Fibroblast of lung (primary cell): ENCODE results near the gene CFAP299. TPM values are rescaled to one million over a fixed set of nuclear protein-coding genes. Genes with fewer than 3 reads are reported as not detected.

ENCODE experiments used
- DNase-seq, 2 donors: peaks; one replicate each; pipeline versions ENCODE4 v3.0.0 to v3.0.0-alpha.2; 2010; ENCODE audit warnings: low read depth in 2 of 2
- H2AFZ ChIP-seq: 2 replicates; pipeline ENCODE4 v1.5.1; 2012; ENCODE audit warnings: low read length, control low read depth, inconsistent platforms
- H3K27ac ChIP-seq: 2 replicates; pipeline ENCODE4 v1.5.1; 2011; ENCODE audit warnings: low read length, control low read depth; ENCODE audit not compliant: insufficient read depth
- H3K27me3 ChIP-seq: 2 replicates; pipeline ENCODE4 v1.5.1; 2011; ENCODE audit warnings: mild to moderate bottlenecking, low read length; ENCODE audit not compliant: control insufficient read depth, insufficient read depth
- H3K36me3 ChIP-seq: 2 replicates; pipeline ENCODE4 v1.5.1; 2011; ENCODE audit warnings: low read length; ENCODE audit not compliant: control insufficient read depth, insufficient read depth
- H3K4me1 ChIP-seq: 2 replicates; pipeline ENCODE4 v1.5.1; 2011; ENCODE audit warnings: low read length; ENCODE audit not compliant: control insufficient read depth, insufficient read depth; ENCODE audit errors: extremely low read depth
- H3K4me2 ChIP-seq: 2 replicates; pipeline ENCODE4 v1.5.1; 2011; ENCODE audit warnings: low read length, control low read depth; ENCODE audit not compliant: insufficient read depth; ENCODE audit errors: extremely low read depth
- H3K4me3 ChIP-seq, 4 experiments: fragments of 200-600 bp in 1 of 4; sonication (generic) in 1 of 4; replicated peaks in 1 of 4; 2 replicates each; pipeline ENCODE4 v1.5.1; 2011 to 2016; ENCODE audit warnings: low read length in 4 of 4, low read depth in 3 of 4, mild to moderate bottlenecking in 3 of 4, control low read depth in 2 of 4, inconsistent platforms in 1 of 4, mixed read lengths in 1 of 4; ENCODE audit not compliant: insufficient read depth in 1 of 4; ENCODE audit errors: control extremely low read depth in 1 of 4
- H3K79me2 ChIP-seq: 2 replicates; pipeline ENCODE4 v1.5.1; 2012; ENCODE audit warnings: mild to moderate bottlenecking, low read length, inconsistent platforms; ENCODE audit not compliant: control insufficient read depth, insufficient read depth
- H3K9ac ChIP-seq: 2 replicates; pipeline ENCODE4 v1.5.1; 2011; ENCODE audit warnings: mild to moderate bottlenecking, low read length, control low read depth; ENCODE audit not compliant: insufficient read depth
- H3K9me3 ChIP-seq: 2 replicates; pipeline ENCODE4 v1.5.1; 2012; ENCODE audit warnings: low read depth, low read length; ENCODE audit not compliant: control insufficient read depth, insufficient read depth
- H4K20me1 ChIP-seq: 2 replicates; pipeline ENCODE4 v1.5.1; 2011; ENCODE audit warnings: low read length; ENCODE audit not compliant: control insufficient read depth, insufficient read depth; ENCODE audit errors: extremely low read depth
- CTCF ChIP-seq, 2 donors: IDR thresholded peaks in 1 of 2; conservative IDR thresholded peaks in 1 of 2; 1 replicate in 1 of 2; 2 replicates in 1 of 2; pipeline ENCODE4 v1.5.1; 2011 to 2012; ENCODE audit warnings: low read length in 2 of 2, control low read depth in 1 of 2, inconsistent platforms in 1 of 2, low read depth in 1 of 2, mild to moderate bottlenecking in 1 of 2
- EZH2 ChIP-seq: IDR thresholded peaks from 2 replicates; pipeline ENCODE4 v1.5.1; 2012; ENCODE audit warnings: low read length, control low read depth, mild to moderate bottlenecking; ENCODE audit errors: missing control alignments
- polyA plus RNA-seq, 2 donors: library from polyadenylated mRNA; depleted of rRNA in 1 of 2; stranded (reverse) in 1 of 2; unstranded in 1 of 2; fragments of >200 nt; gene quantifications; 2 replicates each; pipeline ENCODE4 v1.2.1, GENCODE V29; 2011 to 2012; ENCODE audit warnings: missing spikeins in 1 of 2
- total RNA-seq: library from RNA; depleted of rRNA; stranded (reverse); fragments of >200 nt; gene quantifications from 2 replicates; pipeline ENCODE4 v1.2.1, GENCODE V29; 2014

CFAP299 gene
- total and polyA plus RNA-seq, 2 donors (not counting 1 experiment from before 2014, with no cell fraction given), result 0.79 to 16.2 TPM

- Histone ChIP-seq H3K27me3 (no peaks in the 10 kb centered on the region), H3K4me1 (peaks cover 2% of the 10 kb centered on the region), H3K79me2 (no peaks in the 10 kb centered on the region), H3K4me2 (no peak overlapping the region), H2AFZ (no peak overlapping the region), H3K36me3 (no peaks in the 10 kb centered on the region), H3K9me3 (no peaks in the 10 kb centered on the region), H3K27ac (no peak overlapping the region), H3K9ac (no peak overlapping the region), H3K4me3 (no peak overlapping the region), H4K20me1 (no peaks in the 10 kb centered on the region)
- TF ChIP-seq CTCF (conservative IDR thresholded peaks at IDR 0.05 in 1 of 2, IDR thresholded peaks at IDR 0.05 in 1 of 2; ENCODE audit: low read depth in 1 of 2, low read length in 2 of 2) (no peak), EZH2 (no peak)
- no peak for DNase-seq
Observed at GRCh38 chr4:80324171-80324570, 11.4 kb upstream of the CFAP299 start.

GRCh38 chr4:80331693-80332092 is 3.8 kb upstream of the CFAP299 start:
- Histone ChIP-seq H3K36me3 (no peaks in the 10 kb centered on the region), H3K9me3 (no peaks in the 10 kb centered on the region), H3K4me1 (no peaks in the 10 kb centered on the region), H4K20me1 (no peaks in the 10 kb centered on the region), H3K27ac (no peak overlapping the region), H3K9ac (no peak overlapping the region), H3K79me2 (no peaks in the 10 kb centered on the region), H3K4me3 (no peak overlapping the region), H3K4me2 (no peak overlapping the region), H2AFZ (no peak overlapping the region), H3K27me3 (no peaks in the 10 kb centered on the region)
- TF ChIP-seq EZH2 (no peak), CTCF (conservative IDR thresholded peaks at IDR 0.05 in 1 of 2, IDR thresholded peaks at IDR 0.05 in 1 of 2; ENCODE audit: low read depth in 1 of 2, low read length in 2 of 2) (no peak)
- DNase-seq, result no peak

- Histone ChIP-seq H3K9ac (no peak overlapping the region), H3K4me2 (no peak overlapping the region), H2AFZ (no peak overlapping the region), H3K36me3 (no peaks in the 10 kb centered on the region), H3K27ac (no peak overlapping the region), H3K27me3 (no peaks in the 10 kb centered on the region), H3K4me1 (no peaks in the 10 kb centered on the region), H4K20me1 (no peaks in the 10 kb centered on the region), H3K79me2 (no peaks in the 10 kb centered on the region), H3K4me3 (no peak overlapping the region), H3K9me3 (no peaks in the 10 kb centered on the region)
- no peak for TF ChIP-seq CTCF (conservative IDR thresholded peaks at IDR 0.05 in 1 of 2, IDR thresholded peaks at IDR 0.05 in 1 of 2; ENCODE audit: low read depth in 1 of 2, low read length in 2 of 2)
- DNase-seq, result no peak
Observed at GRCh38 chr4:80333121-80333520, 2.4 kb upstream of the CFAP299 start.
